Body of pancreas (tissue), 4 donors: ENCODE results near the gene NFKBIA. TPM values are rescaled to one million over a fixed set of nuclear protein-coding genes. Genes with fewer than 3 reads are reported as not detected.
"Not testable (repeated sequence)": the region's sequence is repeated elsewhere in the genome, so short reads cannot be mapped to it uniquely, and the experiment has no call there.

ENCODE experiments used
- ATAC-seq: fragments of 150-250 bp; one replicate; pipeline ENCODE4 v1.9.1; 2016
- DNase-seq, 4 donors: peaks; one replicate each; pipeline ENCODE4 v3.0.0-alpha.2; 2019
- H3K27ac ChIP-seq, 4 donors: fragments of 200-600 bp; sonication (generic); 1 replicate in 3 of 4; 2 replicates in 1 of 4; pipeline versions ENCODE4 v1.5.1 to v1.6.1; 2016 to 2019; ENCODE audit warnings: mild to moderate bottlenecking in 1 of 4, mixed read lengths in 1 of 4, moderate library complexity in 1 of 4
- H3K27me3 ChIP-seq, 2 donors: fragments of 200-600 bp; sonication (generic); one replicate each; pipeline ENCODE4 v1.6.0; 2016; ENCODE audit warnings: mild to moderate bottlenecking in 1 of 2
- H3K36me3 ChIP-seq, 2 donors: fragments of 200-600 bp; sonication (generic); replicated peaks in 1 of 2; 2 replicates each; pipeline ENCODE4 v1.5.1; 2016; ENCODE audit warnings: low read depth in 2 of 2; ENCODE audit not compliant: insufficient read depth in 1 of 2
- H3K4me1 ChIP-seq: fragments of 200-600 bp; sonication (generic); one replicate; pipeline ENCODE4 v1.6.0; 2016
- H3K4me3 ChIP-seq, 2 donors: fragments of 200-600 bp; sonication (generic); 1 replicate in 1 of 2; 2 replicates in 1 of 2; pipeline ENCODE4 v1.5.1; 2016 to 2019
- H3K9me3 ChIP-seq, 3 donors: fragments of 200-600 bp; sonication (generic); 1 replicate in 2 of 3; 2 replicates in 1 of 3; pipeline ENCODE4 v1.5.1; 2016
- POLR2A ChIP-seq, 3 donors: fragments of 450-650 bp; IDR thresholded peaks; one replicate each; pipeline ENCODE4 v1.6.1; 2016; ENCODE audit warnings: antibody characterized with exemption in 3 of 3, mild to moderate bottlenecking in 2 of 3
- WGBS, 2 donors: methylation state at CpG; one replicate each; pipeline ENCODE4 v1.1.5; 2017; 5-methylcytosine and 5-hydroxymethylcytosine counted together
- intact Hi-C: fragments of 100-400 bp; cut with DNase I; formaldehyde crosslinking; loops from one replicate; pipeline ENCODE4 v1.15.1; 2023
- total RNA-seq, 2 donors: library from RNA; depleted of rRNA; stranded (reverse); fragments of >200 nt; gene quantifications; one replicate each; pipeline ENCODE4 v1.1.0, GENCODE V29; 2016
- TF ChIP-seq, protein P1 (sequence below), 7 experiments: fragments of 450-650 bp in 4 of 7; fragments of 200-600 bp in 3 of 7; sonication (generic) in 3 of 7; IDR thresholded peaks; one replicate each; pipeline ENCODE4 v1.5.1; 2016 to 2019; ENCODE audit warnings: antibody characterized with exemption in 7 of 7

NFKBIA gene
- total RNA-seq, 2 donors from 2014 or later: 330 to 345 TPM

DNA sequence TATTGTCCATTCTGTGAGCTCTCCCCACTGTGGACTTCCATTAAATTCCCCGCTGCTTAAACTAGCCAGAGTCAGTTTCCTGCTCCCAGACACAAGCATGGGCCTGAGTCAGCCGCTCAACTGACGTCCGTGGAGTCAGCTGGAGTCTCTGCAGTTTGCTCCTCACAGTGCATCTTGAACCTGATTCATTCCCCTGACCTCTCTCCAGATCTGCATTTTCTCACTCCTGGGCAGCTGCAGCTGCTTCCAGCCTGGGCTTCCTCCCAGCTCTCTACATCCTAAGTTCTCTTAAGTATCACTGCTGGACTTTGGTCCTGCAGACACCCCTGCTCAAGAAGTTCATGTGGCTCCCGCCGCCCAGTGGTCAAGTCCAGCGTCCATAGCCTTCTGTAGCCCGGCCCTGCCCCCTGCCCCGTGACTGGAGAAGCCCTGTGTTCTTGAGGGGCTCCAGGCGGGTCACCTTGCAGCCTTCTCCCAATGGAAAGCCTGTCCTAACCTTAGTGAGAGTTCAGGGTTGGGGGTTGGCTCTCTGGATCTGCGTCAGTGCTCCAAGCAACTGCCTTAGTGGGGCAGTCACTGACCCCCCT, 20.0 kb downstream of the NFKBIA start:
- ATAC-seq (peak; percentile 39), DNase-seq (peak in 2 of 4 donors; percentile 45 to 61)
- intact Hi-C loops: no loop called here
- WGBS, 2 donors: 79 to 93% methylated on average over 10 to 11 of the region's 11 CpGs
- peaks cover 17% of the 10 kb centered on the region for H3K4me1 ChIP-seq
- H3K4me3 ChIP-seq: no peak overlapping the region
- H3K27ac ChIP-seq: peak overlapping the region in 3 of 4 donors; percentile 63 to 73 (median 67)
- TF ChIP-seq POLR2A (IDR thresholded peaks at IDR 0.05): no peak
- TF ChIP-seq, protein P1, sequence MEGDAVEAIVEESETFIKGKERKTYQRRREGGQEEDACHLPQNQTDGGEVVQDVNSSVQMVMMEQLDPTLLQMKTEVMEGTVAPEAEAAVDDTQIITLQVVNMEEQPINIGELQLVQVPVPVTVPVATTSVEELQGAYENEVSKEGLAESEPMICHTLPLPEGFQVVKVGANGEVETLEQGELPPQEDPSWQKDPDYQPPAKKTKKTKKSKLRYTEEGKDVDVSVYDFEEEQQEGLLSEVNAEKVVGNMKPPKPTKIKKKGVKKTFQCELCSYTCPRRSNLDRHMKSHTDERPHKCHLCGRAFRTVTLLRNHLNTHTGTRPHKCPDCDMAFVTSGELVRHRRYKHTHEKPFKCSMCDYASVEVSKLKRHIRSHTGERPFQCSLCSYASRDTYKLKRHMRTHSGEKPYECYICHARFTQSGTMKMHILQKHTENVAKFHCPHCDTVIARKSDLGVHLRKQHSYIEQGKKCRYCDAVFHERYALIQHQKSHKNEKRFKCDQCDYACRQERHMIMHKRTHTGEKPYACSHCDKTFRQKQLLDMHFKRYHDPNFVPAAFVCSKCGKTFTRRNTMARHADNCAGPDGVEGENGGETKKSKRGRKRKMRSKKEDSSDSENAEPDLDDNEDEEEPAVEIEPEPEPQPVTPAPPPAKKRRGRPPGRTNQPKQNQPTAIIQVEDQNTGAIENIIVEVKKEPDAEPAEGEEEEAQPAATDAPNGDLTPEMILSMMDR (IDR thresholded peaks at IDR 0.05): no peak
- no peaks in the 10 kb centered on the region for H3K36me3 ChIP-seq
- no peaks in the 10 kb centered on the region for H3K27me3 ChIP-seq
- no peaks in the 10 kb centered on the region for H3K9me3 ChIP-seq

DNA sequence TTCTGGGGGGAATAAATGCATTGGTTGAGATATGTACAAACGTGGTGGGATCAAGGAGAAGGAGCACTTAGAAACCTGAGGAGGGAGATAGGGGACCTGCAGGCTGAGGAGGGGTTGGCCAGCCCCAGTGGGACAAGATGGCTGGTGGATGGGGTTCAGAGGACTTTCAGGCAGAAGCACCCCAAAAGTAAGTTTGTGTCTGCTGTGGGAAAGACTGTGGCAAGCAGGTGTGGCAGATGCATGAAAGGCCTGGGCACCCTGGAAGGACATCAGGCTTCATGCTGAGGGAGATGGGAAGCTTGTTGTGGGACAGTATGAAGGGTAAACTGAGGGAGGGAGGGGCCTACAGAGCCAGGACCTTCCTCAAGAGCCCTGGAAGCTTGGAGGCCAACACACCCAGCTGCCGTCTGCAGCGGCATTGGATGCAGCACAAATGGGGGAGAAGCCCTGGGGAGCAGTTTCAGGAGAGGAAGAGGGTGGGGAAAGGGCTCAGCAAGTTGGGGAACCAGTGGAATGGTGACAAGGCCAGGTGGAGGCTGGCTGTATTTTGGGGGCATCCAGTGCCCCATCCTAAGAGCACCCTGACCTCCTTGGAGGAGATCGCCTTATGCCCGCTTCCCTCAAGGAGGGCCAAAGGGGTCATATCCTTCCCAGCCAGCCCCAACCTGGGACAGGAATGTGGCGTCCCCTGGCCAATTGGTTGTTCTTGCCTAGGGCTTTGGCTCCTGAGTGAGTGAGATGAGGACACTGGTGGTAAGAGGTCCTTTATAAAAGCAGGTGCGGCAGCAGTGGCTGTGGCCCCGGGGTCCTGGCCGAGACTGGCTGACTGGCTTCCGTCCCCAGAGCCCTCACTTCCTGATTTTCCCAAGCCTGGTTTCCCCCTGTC, 20.7 kb downstream of the NFKBIA start:
- H3K27me3 ChIP-seq: no peaks in the 10 kb centered on the region
- H3K9me3 ChIP-seq: no peaks in the 10 kb centered on the region
- ATAC-seq (no peak), DNase-seq (no peak)
- no peaks in the 10 kb centered on the region for H3K36me3 ChIP-seq
- TF ChIP-seq, protein P1 (IDR thresholded peaks at IDR 0.05): no peak
- no peak for TF ChIP-seq POLR2A (IDR thresholded peaks at IDR 0.05)
- H3K4me3 ChIP-seq: no peak overlapping the region
- intact Hi-C loops: no loop called here
- H3K27ac ChIP-seq: peak overlapping the region in 1 of 4 donors; percentile 5
- peaks cover 17% of the 10 kb centered on the region for H3K4me1 ChIP-seq
- 86 to 87% methylated on average over 10 of the region's 10 CpGs for WGBS, 2 donors

DNA sequence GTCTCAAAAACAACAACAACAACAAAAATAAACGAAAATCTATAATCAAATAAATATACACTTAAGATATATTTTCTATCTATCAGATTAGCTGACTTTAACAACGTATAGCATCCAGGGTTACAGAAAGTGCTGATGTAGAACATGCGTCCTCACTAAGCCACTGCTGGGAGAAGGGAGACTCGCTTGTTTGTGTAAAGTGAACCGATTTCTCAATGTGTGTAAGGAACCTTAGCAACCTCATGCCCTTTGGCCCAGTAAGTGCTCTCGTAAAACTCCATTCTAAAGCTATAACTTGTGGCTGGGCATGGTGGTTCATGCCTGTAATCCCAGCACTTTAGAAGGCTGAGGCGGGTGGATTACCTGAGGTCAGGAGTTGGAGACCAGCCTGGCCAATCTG, 23.8 kb downstream of the NFKBIA start:
- ATAC-seq (no peak), DNase-seq (no peak)
- intact Hi-C loops: no loop called here
- WGBS, 2 donors: 70 to 78% methylated on average over 7 of the region's 7 CpGs
- Histone ChIP-seq H3K27ac (no peak overlapping the region), H3K9me3 (no peaks in the 10 kb centered on the region), H3K4me3 (no peak overlapping the region), H3K27me3 (no peaks in the 10 kb centered on the region), H3K36me3 (no peaks in the 10 kb centered on the region), H3K4me1 (peaks cover 13% of the 10 kb centered on the region)
- TF ChIP-seq, protein P1 (IDR thresholded peaks at IDR 0.05): no peak
- no peak for TF ChIP-seq POLR2A (IDR thresholded peaks at IDR 0.05)

DNA sequence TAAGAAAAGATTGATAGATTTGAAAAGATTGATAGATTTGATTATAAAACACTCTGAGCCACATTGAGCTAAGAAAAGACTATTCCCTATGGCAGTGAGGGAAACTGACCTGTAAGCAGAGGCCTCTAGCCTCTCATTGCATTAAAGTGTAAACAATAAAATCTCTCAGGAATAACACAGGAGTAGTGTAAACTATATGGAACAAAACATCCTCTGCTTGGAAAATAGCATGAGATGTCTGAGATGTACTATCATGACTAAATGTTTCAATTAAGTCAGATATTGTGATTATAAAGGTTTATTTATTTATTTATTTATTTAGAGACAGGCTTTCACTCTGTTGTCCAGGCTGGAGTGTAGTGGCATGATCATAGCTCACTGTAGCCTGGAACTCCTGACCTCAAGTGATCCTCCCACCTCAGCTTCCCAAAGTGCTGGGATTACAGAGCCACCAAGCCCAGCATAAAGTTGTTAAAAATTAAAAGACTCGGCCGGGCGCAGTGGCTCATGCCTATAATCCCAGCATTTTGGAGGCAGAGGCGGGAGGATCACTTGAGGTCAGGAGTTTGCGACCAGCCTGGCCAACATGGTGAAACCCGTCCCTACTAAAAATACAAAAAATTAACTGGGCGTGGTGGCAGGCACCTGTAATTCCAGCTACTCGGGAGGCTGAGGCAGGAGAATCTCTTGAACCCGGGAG, 25.2 kb downstream of the NFKBIA start:
- WGBS, 2 donors: 80 to 82% methylated on average over 9 of the region's 9 CpGs

More for the DNA sequence above, 25.2 kb downstream of the NFKBIA start:
- H3K4me3 ChIP-seq, H3K27ac ChIP-seq, DNase-seq, H3K27me3 ChIP-seq, ATAC-seq, H3K4me1 ChIP-seq, H3K36me3 ChIP-seq, intact Hi-C loops, H3K9me3 ChIP-seq: not testable (repeated sequence)
